Dendritic cell treated with granulocyte-macrophage colony-stimulating factor and Interleukin-4, amounts not matched to agents 40 ng/mL and 50 ng/mL, for 4 days (primary cell): ENCODE data around the gene CHPF.
A peak's percentile ranks its signal among the peaks of the same experiment; 100 is the strongest.

ENCODE experiments used
- H3K27ac Mint-ChIP-seq: one replicate; pipeline ENCODE4 v1.8.0; 2022; ENCODE audit warnings: mild to moderate bottlenecking, mixed read lengths
- H3K27me3 Mint-ChIP-seq: one replicate; pipeline ENCODE4 v1.8.0; 2022; ENCODE audit warnings: mild to moderate bottlenecking, mixed read lengths
- H3K36me3 Mint-ChIP-seq: one replicate; pipeline ENCODE4 v1.8.0; 2022; ENCODE audit warnings: low read depth, mixed read lengths
- H3K4me1 Mint-ChIP-seq: one replicate; pipeline ENCODE4 v1.8.0; 2022; ENCODE audit warnings: low read depth, mixed read lengths
- H3K4me3 Mint-ChIP-seq: one replicate; pipeline ENCODE4 v1.8.0; 2022; ENCODE audit warnings: mild to moderate bottlenecking, moderate library complexity, mixed read lengths
- H3K9me3 Mint-ChIP-seq: one replicate; pipeline ENCODE4 v1.8.0; 2022; ENCODE audit warnings: mixed read lengths
- intact Hi-C: fragments of 100-400 bp; cut with micrococcal nuclease; formaldehyde crosslinking; loops from one replicate; pipeline ENCODE4 v1.15.0; 2022

CHPF gene

DNA sequence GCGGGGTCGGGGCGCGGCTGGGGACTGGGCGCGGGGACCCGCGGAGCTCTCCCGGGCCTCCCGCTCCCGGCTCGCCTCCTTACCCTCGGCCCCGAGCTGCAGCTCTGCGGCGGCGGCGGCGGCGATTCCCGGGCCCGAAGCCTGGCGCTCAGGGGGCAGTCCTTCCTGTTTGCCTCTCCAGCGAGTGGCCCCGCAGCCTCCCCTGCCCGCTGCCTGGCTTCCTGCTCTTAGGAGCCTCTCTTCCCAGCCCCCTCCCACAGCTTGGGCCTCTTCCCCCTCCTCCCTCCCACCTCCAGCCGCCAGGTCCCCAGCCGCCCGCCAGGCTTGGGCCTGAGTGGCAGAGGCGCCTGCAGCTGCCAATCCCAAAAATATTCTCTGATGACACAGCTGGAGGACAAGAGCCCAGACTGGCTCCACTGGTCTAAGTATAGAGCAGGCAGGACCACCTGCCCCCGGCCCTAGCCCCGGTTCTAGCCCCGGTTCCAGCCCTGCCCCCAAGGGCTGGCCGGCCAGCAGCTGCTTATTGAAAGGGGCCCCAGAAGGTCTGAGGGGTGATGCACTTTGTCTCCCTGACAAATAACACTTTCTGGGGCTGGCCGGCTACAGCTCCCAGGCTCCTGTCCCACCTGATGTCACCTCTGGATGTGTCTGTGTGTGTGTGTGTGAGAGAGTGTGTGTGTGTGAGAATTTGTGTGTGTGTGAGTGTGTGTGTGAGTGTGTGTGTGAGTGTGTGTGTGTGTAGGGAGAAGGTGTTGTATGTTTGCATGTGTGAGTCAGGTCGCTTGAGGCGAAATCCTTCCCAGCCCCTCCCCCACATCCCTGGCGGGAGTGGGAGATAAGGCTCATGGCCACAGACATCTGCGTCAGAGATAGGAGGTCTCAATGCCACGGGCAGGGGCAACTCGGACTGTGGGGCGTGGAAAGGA, 28.0 kb upstream of the CHPF start, which contains the start of gene OBSL1:
OBSL1 (minus strand) TSS at position 229 of the 926 bp plus-strand sequence. CDS start 307 bp downstream, outside the sequence.
- no peak within 1 kb of the TSS for H3K27ac Mint-ChIP-seq
- peaks cover 69% of the 10 kb centered on the region for H3K27me3 Mint-ChIP-seq
- H3K4me1 Mint-ChIP-seq, result peaks cover 4% of the 10 kb centered on the region
- H3K4me3 Mint-ChIP-seq, result peak within 1 kb of the TSS; percentile 52
- intact Hi-C loops, result no loop called here
- no peaks in the 10 kb centered on the region for H3K36me3 Mint-ChIP-seq
- H3K9me3 Mint-ChIP-seq, result no peaks in the 10 kb centered on the region

DNA sequence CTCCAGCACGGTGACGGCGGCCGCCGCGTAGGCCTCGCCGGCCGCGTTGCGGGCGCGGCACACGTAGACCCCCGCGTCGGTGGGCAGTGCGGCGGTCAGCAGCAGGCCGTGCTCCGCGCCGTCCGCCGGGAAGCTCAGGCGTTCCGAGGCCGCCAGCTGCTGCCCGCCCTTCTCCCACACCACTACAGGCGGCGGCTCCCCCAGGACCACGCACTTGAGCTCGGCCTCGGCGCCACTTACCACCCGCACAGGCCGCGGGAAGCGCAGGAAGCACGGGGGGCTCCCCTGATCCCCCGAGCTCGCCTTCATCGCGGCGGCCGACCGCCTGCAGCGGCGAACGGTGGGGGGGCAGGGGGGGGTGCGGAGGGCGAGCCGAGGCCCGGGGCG, 27.3 kb upstream of the CHPF start:
- peaks cover 4% of the 10 kb centered on the region for H3K4me1 Mint-ChIP-seq
- no peaks in the 10 kb centered on the region for H3K36me3 Mint-ChIP-seq
- H3K9me3 Mint-ChIP-seq, result no peaks in the 10 kb centered on the region
- no peak overlapping the region for H3K27ac Mint-ChIP-seq
- peaks cover 62% of the 10 kb centered on the region for H3K27me3 Mint-ChIP-seq
- H3K4me3 Mint-ChIP-seq, result peak overlapping the region; percentile 35
- intact Hi-C loops, result no loop called here

DNA sequence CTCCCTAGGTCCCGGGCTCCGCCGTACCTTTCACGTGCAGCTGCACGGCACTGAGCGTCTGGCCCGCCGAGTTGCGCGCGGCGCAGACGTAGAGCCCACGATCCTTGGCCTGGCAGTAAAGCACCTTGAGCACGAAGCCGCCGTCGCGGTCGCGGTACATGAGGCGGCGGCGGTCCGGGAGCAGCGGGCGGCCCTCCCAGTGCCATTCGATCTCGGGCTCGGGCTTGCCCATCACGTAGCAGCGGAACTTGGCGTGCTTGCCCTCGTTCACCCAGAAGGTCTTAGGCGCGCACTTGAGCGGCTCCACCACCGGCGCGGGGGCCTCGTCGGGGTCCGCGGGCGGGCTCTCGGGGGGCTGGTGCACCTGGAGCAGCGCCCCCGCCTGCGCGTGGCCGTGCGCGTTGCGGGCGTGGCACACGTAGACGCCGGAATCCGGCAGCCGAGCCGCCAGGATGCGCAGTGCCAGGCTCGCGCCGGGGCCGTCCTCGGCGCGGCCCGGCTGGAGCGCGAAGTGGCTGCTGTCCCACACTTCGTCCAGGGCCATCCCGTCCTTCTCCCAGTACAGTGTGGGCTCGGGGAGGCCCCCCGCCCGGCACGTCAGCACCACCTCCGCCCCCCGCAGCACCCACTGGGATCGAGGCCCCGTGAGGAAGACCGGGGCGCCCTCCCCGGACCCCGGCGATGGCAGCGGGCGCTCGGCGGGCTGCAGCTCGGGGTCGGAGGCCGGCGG, 26.8 kb upstream of the CHPF start:
- Mint-ChIP-seq H3K27me3 (peaks cover 58% of the 10 kb centered on the region), H3K4me1 (peaks cover 4% of the 10 kb centered on the region), H3K27ac (no peak overlapping the region), H3K4me3 (peak overlapping the region; percentile 52), H3K36me3 (no peaks in the 10 kb centered on the region), H3K9me3 (no peaks in the 10 kb centered on the region)
- intact Hi-C loops, result no loop called here

DNA sequence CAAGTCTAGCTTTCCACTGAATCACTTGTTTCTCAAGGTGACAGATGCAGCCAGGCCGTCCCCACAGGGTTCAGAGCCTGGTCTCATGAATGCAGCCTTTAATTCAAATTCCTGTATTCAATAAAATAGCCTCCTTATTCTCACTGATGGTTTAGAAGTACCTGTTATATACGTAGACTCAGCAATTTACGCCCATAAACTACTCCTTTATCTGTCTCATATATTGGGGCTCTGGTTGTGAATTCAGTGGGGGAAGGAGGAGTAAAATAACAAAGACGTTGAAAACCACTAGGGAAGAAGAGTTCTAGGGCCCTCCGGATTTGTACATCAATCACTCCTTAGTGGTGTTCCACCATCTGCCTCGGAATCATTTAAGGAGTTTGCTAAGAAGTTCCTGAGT, 26.0 kb upstream of the CHPF start:
- Mint-ChIP-seq H3K27ac (no peak overlapping the region), H3K9me3 (no peaks in the 10 kb centered on the region), H3K4me1 (peaks cover 4% of the 10 kb centered on the region), H3K4me3 (no peak overlapping the region), H3K27me3 (peaks cover 52% of the 10 kb centered on the region), H3K36me3 (no peaks in the 10 kb centered on the region)
- intact Hi-C loops, result no loop called here

DNA sequence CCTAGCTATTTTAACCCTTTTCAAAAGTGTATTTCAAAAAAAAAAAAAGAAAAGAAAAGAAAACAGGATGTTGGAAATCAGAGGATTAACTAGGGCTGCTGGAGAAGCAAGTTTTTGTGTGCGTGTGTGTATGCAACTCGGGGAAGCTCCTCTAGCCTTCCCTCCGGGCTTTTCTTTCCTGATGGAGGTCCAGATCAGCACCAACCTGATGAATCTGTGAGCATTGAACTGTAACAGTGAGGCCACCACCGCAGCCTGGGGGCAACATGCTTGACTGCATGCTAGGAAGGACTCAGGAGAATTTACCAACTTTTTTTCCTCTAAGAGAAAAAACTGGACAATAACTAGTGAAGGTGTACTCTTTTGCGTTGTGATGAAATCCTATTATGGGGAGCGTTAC, 25.4 kb upstream of the CHPF start:
- no peaks in the 10 kb centered on the region for H3K9me3 Mint-ChIP-seq
- intact Hi-C loops, result no loop called here
- peaks cover 52% of the 10 kb centered on the region for H3K27me3 Mint-ChIP-seq
- H3K27ac Mint-ChIP-seq, result no peak overlapping the region
- H3K36me3 Mint-ChIP-seq, result no peaks in the 10 kb centered on the region
- no peak overlapping the region for H3K4me3 Mint-ChIP-seq
- peaks cover 4% of the 10 kb centered on the region for H3K4me1 Mint-ChIP-seq

DNA sequence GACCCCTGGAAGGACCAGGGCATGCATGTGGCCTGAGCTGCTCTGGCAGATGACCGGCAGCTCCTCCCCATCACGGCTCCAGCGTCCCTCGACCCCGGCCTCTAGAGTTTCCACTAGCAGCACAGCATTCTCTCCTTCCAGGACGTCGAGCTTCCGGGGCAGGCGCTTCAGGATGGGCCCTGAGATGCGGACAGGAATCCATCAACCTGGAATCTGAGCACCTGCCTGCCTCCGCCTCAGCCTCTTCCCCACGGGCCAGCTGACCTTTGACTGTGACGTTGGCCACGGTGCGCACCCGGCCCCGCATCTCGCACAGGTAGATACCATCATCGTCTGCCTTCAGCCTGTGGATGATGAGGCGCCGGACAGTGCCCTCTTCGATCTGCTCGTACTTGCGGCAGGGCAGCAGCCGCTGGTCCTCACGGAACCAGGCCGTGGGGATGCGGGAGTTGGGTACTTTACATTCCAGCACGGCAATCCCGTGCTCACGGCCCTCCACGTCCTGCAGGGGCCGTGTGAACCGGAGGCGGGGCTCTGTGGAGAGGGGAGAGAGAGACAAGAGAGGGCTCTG, 24.3 kb upstream of the CHPF start:
- Mint-ChIP-seq H3K4me3 (no peak overlapping the region), H3K4me1 (peaks cover 4% of the 10 kb centered on the region), H3K27me3 (peaks cover 41% of the 10 kb centered on the region), H3K9me3 (no peaks in the 10 kb centered on the region), H3K36me3 (no peaks in the 10 kb centered on the region), H3K27ac (no peak overlapping the region)
- intact Hi-C loops, result no loop called here

DNA sequence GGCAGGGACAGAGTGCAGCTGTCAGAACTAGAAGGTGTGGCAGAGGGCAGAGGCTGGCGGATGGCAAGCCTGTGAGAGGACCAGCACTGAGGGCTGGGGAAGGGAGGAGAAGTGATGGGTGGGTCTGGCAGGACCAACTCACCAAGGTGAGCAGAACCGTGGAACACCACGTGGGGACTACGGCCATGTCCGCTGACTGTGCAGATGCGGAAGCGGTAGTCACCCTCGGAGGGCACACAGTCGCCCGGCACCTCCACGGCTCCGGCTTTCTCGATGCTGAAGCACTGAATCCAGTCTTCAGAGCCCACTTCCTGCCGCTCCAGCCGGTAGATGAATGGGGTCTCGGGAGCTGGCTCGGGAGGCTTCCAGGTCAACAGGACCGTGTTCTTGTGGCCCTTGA, 23.5 kb upstream of the CHPF start:
- Mint-ChIP-seq H3K4me1 (peaks cover 4% of the 10 kb centered on the region), H3K27ac (no peak overlapping the region)

DNA sequence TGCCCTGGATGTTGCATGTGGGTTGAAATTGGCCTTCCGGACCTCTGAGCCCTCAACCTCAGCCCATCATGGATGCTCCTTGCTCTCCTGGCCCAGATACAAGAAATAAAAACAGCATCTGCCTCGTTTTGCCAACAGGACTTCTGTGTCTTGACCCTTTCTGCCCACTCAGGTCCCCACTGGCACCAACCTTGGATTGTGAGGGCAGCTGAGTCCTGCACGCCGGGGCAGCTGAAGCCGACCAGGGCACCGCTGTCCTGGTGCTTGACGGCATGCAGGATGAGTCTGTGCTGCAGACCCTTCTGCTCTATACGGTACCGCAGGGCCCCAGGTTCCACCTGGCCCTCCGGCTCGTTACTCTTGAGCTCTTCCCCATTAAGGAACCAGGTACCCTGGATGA, 23.0 kb upstream of the CHPF start:
- H3K4me1 Mint-ChIP-seq, result peaks cover 4% of the 10 kb centered on the region
- no peaks in the 10 kb centered on the region for H3K9me3 Mint-ChIP-seq
- no peak overlapping the region for H3K27ac Mint-ChIP-seq
- peaks cover 29% of the 10 kb centered on the region for H3K27me3 Mint-ChIP-seq
- no peaks in the 10 kb centered on the region for H3K36me3 Mint-ChIP-seq
- no peak overlapping the region for H3K4me3 Mint-ChIP-seq
- intact Hi-C loops, result no loop called here

More for the DNA sequence above, 23.5 kb upstream of the CHPF start:
- H3K36me3 Mint-ChIP-seq, result no peaks in the 10 kb centered on the region
- intact Hi-C loops, result no loop called here
- H3K27me3 Mint-ChIP-seq, result peaks cover 34% of the 10 kb centered on the region
- no peak overlapping the region for H3K4me3 Mint-ChIP-seq
- no peaks in the 10 kb centered on the region for H3K9me3 Mint-ChIP-seq

DNA sequence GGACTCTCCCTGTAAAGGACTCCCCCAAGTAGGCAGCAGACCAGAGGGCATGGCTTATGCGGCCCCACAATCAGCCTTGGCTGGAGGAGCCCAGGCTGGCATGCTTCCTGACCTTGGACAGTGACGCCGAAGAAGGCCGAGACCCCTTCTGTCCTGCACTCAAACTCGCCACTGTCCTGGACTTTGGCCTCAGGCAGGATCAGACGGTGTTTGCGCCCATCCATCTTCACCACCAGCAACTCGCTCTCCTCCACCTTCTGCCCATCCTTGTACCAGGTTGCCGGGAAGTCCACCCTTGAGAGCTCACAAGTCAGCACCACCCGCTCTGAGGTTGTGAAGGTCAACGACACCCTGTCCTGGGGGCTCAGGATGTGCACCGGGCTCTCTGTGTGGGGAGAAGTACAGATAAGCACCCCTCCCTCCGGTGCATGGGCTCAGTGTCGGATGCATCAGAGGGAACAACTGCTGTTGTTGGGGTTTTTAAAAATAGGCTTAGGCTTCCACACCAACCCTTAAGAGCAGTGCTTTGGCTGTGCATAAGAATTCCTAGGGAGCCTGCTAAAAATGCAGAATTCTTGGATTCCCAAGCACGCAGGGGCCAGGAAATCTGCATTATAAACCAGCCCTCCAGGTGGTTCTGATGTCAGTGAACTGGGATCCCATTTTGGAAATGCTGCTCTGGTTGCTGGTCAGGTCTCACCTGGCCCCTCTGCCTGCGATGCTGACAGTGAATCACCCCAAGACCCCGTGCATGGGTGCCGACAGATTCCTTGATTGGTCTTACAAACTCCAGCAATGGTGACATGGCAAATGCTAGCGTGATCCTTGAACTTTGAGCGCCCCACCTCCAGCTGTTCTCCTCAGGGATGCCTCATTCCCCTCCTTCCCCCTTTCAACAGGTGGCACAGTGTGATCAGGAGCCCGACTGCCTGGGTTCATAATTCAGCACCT, 21.8 kb upstream of the CHPF start:
- intact Hi-C loops, result no loop called here
- Mint-ChIP-seq H3K27ac (no peak overlapping the region), H3K36me3 (no peaks in the 10 kb centered on the region), H3K4me1 (peaks cover 4% of the 10 kb centered on the region), H3K9me3 (no peaks in the 10 kb centered on the region), H3K27me3 (peaks cover 22% of the 10 kb centered on the region), H3K4me3 (no peak overlapping the region)

DNA sequence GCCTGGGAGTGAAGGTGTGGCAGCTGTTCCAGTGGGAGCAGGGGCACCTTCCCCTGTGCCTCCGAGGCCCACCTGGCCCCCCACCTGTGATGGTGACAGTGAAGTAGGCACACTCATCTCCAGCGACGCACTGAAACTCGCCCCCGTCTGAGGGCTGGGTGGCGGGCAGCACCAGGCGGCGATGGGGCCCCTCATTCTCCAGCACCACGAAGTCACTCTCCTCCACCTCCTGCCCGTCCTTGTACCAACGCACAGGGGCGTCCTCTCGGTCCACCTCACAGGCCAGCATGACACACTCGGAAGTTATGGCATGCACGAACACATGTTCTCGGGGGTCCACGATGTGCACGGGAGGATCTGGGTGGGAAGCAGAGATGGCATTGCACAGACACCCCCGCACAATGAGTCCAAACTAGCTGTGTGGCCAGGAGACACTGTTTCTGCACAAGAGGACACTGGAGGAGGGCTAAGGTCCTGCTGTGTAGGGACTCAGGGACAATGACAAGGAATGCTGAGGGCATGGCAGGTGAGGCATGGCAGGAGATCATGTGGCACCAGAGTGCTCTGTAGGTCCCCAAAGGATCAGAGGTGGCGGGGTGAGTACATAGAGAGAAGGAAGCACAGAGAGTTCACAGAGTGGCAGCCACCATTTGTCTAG, 19.8 kb upstream of the CHPF start:
- H3K4me1 Mint-ChIP-seq, result no peaks in the 10 kb centered on the region
- H3K9me3 Mint-ChIP-seq, result no peaks in the 10 kb centered on the region
- intact Hi-C loops, result no loop called here
- no peak overlapping the region for H3K4me3 Mint-ChIP-seq
- H3K27ac Mint-ChIP-seq, result no peak overlapping the region
- H3K27me3 Mint-ChIP-seq, result peaks cover 4% of the 10 kb centered on the region
- no peaks in the 10 kb centered on the region for H3K36me3 Mint-ChIP-seq

DNA sequence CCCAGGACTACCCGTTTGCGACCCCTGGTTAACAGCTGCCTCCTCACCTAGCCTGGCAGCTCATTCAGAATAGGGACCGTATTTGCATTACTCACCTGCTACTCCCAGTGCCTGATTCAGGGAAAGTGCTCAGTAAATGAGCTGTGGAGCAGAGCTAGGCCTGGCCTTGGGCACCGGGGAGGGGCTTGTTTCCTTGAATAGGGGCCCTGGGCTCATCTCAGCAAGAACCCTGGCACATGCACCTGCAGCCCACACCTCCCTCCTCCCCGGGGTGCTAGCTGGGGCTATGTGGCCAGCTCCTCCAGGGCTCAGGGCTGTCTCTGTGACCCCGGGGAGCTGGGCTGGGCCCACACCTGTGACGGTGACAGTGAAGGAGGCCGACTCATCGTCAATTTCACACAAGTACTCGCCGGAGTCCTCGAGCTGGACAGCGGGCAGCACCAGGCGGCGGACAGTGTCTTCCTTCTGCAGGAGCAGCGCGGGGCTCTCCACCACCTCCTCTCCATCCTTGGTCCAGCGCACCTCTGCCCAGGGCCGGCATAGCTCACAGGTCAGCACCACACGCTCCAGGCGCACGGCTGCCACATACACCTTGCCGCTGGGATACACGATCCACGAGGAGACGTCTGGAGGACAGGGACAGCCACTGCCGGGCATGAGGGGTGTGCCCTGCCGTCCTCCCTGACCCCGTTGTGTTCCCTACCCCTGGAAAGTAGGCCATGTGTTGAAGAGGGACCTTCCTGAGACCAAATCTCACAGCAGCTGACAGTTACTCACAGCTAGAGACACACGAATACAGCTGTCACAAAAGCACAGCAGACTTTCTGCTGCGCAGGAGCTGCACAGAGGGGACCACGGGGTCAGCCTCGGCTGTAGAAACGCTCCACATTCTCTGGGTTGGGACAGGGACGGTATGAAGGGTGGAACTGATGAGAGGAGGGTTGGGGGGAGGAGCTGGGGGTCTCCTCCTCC, 18.7 kb upstream of the CHPF start:
- no peaks in the 10 kb centered on the region for H3K36me3 Mint-ChIP-seq
- H3K27ac Mint-ChIP-seq, result no peak overlapping the region
- no peaks in the 10 kb centered on the region for H3K9me3 Mint-ChIP-seq
- H3K27me3 Mint-ChIP-seq, result no peaks in the 10 kb centered on the region
- H3K4me3 Mint-ChIP-seq, result no peak overlapping the region
- no peaks in the 10 kb centered on the region for H3K4me1 Mint-ChIP-seq
- intact Hi-C loops, result no loop called here
